Hematopoietic multipotent progenitor cell (in vitro differentiated cells): Measurements from ENCODE around the gene ARIH2. TPM values are rescaled to one million over a fixed set of nuclear protein-coding genes. Genes with fewer than 3 reads are reported as not detected.

Experiments
- DNase-seq, 3 donors: peaks; one replicate each; pipeline ENCODE4 v3.0.0-alpha.2; 2011 to 2015; ENCODE audit warnings: low read depth in 2 of 3, low spot score in 2 of 3
- small RNA-seq: library from RNA; depleted of rRNA; stranded (forward); fragments of <200 nt; gene quantifications from one replicate; pipeline ENCODE3, GENCODE V24; 2012
- total RNA-seq: library from RNA; depleted of rRNA; stranded (reverse); fragments of >200 nt; gene quantifications from one replicate; pipeline ENCODE4 v1.2.3, GENCODE V29; 2012

Gene ARIH2
- total RNA-seq, 1 donor: 71.4 TPM

DNA sequence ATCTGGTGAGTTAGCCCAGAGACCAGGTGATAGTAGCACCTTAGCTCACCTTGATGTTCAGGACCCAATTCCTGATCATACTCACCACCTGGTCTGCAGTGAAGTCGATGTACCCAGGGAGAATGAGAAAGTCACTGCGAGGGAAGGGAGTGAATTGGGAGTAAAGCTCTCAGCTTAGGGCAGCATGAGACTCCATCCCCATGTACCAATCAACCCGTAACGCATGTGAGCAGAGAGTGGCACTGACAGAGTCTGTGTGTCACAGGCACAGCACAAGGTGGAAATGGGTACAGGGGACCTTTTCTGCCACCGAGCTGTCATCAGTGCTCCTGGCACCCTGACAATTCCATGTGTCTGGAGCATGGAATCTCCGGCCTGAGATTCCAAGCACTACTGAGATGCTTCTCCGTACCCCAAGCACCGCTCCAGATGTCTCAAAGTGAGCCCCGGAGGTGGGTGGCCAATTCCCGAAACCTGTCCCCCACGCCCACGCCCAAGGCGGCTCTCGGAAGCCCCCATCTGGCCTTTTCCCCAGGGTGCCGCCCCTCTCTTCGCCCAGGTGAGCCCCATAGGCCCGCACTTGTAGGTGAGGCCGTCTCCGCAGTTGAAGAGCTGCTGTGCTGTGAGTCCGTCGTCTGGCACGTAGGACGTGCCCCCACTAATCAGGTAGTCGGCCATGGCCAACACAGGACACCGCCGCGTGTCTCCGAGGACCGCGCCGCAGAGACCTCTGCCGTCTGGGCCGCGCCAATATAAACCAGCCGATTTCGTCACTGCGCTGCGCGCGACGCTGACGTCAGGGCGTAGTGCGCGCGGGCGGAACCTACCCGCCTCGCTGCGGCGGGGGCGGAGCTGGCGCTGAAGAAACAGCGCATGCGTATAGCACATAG, 110.3 kb downstream of the ARIH2 start, which contains the start of gene IMPDH2:
Gene IMPDH2, minus strand, starts transcription at position 726 of the 890 bp plus-strand sequence. Its CDS starts 48 bp downstream, at position 678.
- peak; percentile 95 for DNase-seq

DNA sequence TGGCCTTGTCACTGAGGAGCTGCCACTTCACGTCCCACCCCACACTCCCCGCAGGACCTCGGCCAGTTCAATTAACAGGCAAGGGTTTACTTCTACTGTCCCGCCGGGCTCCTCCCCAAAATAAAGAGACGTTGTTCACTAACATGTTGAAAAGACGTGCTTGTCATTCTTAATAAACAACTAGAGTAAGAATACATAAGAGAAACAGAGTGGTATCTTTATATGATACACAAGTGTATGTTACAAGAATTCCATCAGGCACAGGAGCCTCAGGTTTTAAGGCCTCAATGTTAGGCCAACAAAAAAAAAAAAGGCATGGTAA, 110.9 kb downstream of the ARIH2 start:
- DNase-seq: no peak

DNA sequence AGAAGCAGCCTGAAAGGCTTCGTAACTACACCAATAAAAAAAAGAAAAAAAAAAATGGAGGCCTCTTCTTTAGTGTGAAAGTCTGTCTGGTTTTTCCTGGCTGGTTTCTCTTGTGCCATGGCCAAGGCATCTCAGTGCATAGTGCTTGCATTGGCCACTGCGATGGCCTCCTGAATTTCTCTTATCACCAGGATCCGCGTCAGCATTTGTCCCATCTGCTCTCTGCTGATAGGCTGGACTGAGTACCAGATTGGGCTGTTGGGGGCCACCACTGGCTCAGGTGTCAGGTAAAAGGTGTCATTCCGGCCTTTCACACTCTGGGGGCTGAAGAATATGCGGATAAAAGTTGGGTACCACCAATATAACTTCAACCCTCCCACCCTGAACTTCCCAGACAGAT, 111.7 kb downstream of the ARIH2 start:
- DNase-seq: no peak

DNA sequence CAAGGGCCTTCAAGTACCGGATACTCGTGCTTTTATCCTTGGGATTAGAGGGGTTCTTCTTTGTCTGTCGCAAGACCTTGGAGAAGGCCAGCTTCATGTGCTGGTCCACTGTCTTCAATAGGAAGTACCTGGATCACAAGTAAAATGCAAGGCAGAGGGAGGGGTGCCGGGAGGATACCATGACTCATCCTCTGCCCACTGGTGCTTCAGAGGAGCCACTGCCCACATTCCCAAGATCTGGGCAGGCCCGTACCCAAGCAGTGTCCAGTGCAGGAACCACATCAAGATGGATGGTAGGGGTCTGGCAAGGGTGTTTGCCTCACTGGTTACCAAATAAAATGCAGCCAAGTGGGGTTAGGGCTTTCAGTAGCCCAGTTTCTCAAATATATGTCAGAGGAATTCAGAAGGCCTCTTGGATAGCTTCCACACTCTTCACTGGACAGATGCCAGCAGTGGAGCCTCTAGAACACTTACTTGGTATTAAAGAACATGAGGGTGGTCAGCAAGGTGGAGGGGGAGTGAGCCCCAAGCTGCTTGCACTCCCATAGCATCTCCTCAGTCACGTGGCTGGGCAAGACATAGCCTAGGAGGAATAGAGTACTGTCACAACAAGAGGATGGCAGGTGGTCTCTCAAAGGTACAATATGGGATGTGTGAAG, 114.1 kb downstream of the ARIH2 start:
- DNase-seq: no peak

DNA sequence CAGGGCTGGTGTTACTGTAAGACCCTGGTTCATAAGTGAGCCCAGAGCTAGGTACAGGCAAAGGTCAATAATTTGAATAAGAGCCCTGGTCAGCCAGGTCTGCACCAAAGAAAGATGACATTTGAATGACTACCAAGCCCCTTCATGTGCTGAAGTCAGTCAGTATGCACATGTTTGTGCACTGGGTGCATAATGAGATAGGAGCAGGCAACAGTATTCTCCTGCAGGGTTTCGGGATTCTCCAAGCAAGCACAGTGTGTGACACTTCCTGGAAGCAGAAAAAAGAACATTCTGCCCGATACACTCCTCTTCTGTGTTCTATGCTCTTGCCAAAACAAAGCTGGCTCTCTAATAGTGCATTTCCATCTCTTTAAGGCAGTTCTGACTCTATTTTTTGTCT, 116.0 kb downstream of the ARIH2 start:
- no peak for DNase-seq

DNA sequence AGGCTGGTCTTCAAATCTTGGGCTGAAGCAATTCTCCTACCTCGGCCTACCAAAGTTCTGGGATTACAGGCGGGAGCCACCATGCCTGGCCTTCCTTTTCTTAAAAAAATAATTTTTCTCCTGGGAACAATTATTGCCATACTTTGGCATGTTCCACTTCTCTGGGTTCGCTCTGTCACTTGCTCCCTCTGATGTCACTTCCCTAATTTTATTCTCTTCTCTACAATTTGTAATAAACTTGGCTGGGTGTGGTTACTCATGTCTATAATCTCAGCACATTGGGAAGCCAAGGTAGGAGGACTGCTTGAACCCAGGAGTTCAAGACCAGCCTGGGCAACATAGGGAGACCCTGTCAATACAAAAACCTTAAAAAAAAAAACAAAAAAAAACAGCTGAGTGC, 116.6 kb downstream of the ARIH2 start:
- no peak for DNase-seq

Small RNA genes within 50 kb of the gene (small RNA-seq; reads per million reads assigned to genes)
- gene MIR191 (36,688 reads per million, percentile 100 among the genes with 10 or more reads in this experiment), gene MIR425 (1,416 reads per million, percentile 99 among the genes with 10 or more reads in this experiment)

Other genes starting within 250 kb of the ARIH2 start
- gene NCKIPSD, start 232.9 kb upstream of the ARIH2 start, total RNA-seq: 22.1 TPM
- gene IP6K2, start 201.6 kb upstream of the ARIH2 start, total RNA-seq: 165 TPM
- gene PRKAR2A, start 71.0 kb upstream of the ARIH2 start, total RNA-seq: 20.5 TPM
- 25.6 TPM for gene SLC25A20, start 20.0 kb upstream of the ARIH2 start, total RNA-seq
- 59.0 TPM for gene P4HTM, start 71.4 kb downstream of the ARIH2 start, total RNA-seq
- gene WDR6, start 88.5 kb downstream of the ARIH2 start, total RNA-seq: 344 TPM
- 83.7 TPM for gene DALRD3, start 99.7 kb downstream of the ARIH2 start, total RNA-seq
- 145 TPM for gene NDUFAF3, start 103.3 kb downstream of the ARIH2 start, total RNA-seq
- 612 TPM for gene IMPDH2, start 110.6 kb downstream of the ARIH2 start, total RNA-seq
- gene QRICH1, start 175.2 kb downstream of the ARIH2 start, total RNA-seq: 127 TPM
- gene QARS1, start 185.9 kb downstream of the ARIH2 start, total RNA-seq: 1,148 TPM
- gene USP19, start 202.0 kb downstream of the ARIH2 start, total RNA-seq: 75.4 TPM
- gene LAMB2, start 214.2 kb downstream of the ARIH2 start, total RNA-seq: 78.9 TPM
- gene CCDC71, start 247.5 kb downstream of the ARIH2 start, total RNA-seq: 61.4 TPM